ENCODE measurements around the gene CTSE.
"Not testable (repeated sequence)": the region's sequence is repeated elsewhere in the genome, so short reads cannot be mapped to it uniquely, and the experiment has no call there.

The CTSE gene

DNA sequence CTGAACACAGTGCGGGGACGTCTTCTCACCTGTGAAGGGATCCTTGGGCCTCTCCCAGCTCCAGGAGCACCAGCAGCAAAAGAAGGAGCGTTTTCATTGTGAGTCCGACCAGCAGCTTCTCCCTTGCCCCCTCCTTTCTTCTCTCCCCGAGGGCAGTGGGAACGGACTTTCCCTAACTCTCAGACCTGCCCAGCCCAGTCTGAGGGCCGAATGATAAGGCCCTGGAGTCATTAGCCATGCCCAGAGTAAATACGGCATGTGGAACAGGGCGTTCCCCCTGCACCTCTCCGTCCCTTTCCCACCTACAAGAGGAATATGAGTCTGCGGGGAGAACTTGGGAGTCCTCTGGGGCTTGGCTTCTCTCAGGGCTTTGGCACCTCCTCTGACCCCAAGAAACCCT, at the start of gene CTSE:
TSS of gene CTSE (minus strand) at position 201 of the 400 bp plus-strand sequence. CDS start at position 97, 104 bp downstream.
- DNase-seq (ENCODE audit: low read depth in 2 of 2), result no peak

- DNase-seq (ENCODE audit: low read depth in 2 of 2), result no peak
Measured at GRCh38 chr1:206070627-206071304, 47.1 kb upstream of the CTSE start.

DNA sequence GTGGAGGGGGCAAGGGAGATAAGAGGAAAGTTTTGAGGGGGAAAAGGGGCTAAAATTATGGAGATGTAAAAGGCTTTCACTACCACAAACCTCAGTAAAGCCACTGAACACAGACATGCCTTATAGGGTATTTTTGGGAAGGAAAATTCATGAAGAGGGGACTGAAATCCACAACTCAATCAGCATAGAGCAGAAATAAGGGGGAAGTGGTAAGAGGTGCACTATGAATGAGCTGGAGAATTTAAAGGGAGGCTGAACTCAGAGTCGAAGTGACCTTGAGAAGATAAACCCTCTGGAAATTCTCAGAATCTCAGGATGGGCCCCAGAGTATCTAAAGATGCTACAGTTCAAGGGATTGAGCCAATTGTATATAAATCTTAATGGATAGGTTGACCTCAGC, 44.6 kb upstream of the CTSE start:
- DNase-seq (ENCODE audit: low read depth in 2 of 2), result no peak

GRCh38 chr1:206067486-206068227, 44.0 kb upstream of the CTSE start:
- DNase-seq (ENCODE audit: low read depth in 2 of 2), result no peak

GRCh38 chr1:206066479-206067171, 42.9 kb upstream of the CTSE start:
- DNase-seq (ENCODE audit: low read depth in 2 of 2), result no peak

GRCh38 chr1:206065547-206066145, 42.0 kb upstream of the CTSE start:
- no peak for DNase-seq (ENCODE audit: low read depth in 2 of 2)

GRCh38 chr1:206064501-206064900, 40.8 kb upstream of the CTSE start:
- DNase-seq (ENCODE audit: low read depth in 2 of 2), result not testable (repeated sequence)

GRCh38 chr1:206064001-206064400, 40.3 kb upstream of the CTSE start:
- not testable (repeated sequence) for DNase-seq (ENCODE audit: low read depth in 2 of 2)

GRCh38 chr1:206062464-206062863, 38.8 kb upstream of the CTSE start:
- DNase-seq (ENCODE audit: low read depth in 2 of 2), result no peak

DNA sequence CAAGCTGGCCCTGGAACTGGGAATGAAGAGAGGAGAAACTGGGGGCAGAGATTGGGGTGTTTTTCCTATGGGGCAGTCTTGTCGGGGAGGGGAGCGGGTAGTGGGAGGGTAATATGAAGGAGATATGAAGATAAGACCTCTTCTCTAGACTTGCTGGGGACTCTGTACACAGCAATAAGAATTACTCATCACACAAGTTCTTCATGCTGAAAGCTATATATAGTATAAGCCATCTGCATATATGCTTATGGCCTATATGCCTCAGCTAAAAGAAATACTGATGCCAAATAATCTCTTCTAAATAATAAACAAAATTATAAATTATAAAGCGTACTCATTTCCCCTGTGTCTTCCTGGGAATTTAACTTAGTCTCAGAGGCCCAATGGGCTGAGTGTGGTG, 37.1 kb upstream of the CTSE start:
- no peak for DNase-seq (ENCODE audit: low read depth in 2 of 2)

GRCh38 chr1:206059355-206059915, 35.7 kb upstream of the CTSE start:
- no peak for DNase-seq (ENCODE audit: low read depth in 2 of 2)

GRCh38 chr1:206058927-206059292, 35.2 kb upstream of the CTSE start:
- no peak for DNase-seq (ENCODE audit: low read depth in 2 of 2)

GRCh38 chr1:206058289-206058926, 34.7 kb upstream of the CTSE start:
- not testable (repeated sequence) for DNase-seq (ENCODE audit: low read depth in 2 of 2)

GRCh38 chr1:206055639-206056323, 32.1 kb upstream of the CTSE start:
- not testable (repeated sequence) for DNase-seq (ENCODE audit: low read depth in 2 of 2)

GRCh38 chr1:206055069-206055625, 31.5 kb upstream of the CTSE start:
- DNase-seq (ENCODE audit: low read depth in 2 of 2), result not testable (repeated sequence)

GRCh38 chr1:206053616-206054015, 29.9 kb upstream of the CTSE start:
- not testable (repeated sequence) for DNase-seq (ENCODE audit: low read depth in 2 of 2)

DNA sequence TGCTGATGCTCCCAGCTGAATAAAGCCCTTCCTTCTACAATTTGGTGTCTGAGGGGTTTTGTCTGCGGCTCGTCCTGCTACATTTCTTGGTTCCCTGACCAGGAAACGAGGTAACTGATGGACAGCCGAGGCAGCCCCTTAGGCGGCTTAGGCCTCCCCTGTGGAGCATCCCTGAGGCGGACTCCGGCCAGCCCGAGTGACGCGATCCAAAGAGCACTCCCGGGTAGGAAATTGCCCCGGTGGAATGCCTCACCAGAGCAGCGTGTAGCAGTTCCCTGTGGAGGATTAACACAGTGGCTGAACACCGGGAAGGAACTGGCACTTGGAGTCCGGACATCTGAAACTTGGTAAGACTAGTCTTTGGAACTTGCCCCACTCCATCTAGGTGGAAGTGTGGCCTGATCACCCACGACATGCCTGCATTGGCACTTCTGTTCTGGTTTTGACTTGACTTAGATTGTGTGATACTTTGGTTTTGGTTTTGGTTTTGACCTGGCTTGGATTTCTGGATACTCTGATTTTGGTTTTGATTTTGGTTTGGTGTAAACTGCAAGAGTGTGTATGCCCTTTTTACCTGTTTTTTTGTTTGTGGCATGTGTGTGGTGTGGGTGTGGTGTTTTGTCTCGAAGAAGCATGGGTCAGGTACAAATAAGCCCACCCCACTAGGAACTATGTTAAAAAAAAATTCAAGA, 29.4 kb upstream of the CTSE start, which contains the start of gene RHEX:
TSS of gene RHEX (plus strand) at position 255 of the 692 bp plus-strand sequence. CDS start 44,656 bp downstream, outside the sequence.
- not testable (repeated sequence) for DNase-seq (ENCODE audit: low read depth in 2 of 2)

DNA sequence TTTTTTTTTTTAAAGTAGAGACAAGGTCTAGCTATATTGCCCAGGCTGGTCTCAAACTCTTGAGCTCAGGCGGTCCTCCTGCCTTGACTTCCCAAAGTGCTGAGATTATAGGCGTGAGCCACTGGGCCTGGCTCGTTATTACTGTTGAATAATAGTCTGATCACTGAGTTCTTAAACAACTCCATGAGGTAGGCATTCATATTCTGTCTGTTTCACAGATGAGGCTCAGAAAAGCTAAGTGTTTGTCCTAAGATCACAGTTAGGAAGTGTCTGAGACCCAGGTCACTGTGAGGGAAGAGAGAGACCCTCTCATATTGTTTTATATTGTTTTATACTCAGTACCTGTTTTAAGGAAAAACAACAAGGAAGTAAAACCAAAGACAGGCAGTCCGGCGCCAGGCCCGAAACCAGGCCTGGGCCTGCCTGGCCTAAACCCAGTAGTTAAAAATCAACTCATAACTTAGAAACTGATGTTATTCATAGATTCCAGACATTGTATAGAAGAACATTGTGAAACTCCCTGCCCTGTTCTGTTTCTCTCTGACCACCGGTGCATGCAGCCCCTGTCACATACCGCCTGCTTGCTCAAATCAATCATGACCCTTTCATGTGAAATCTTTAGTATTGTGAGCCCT, 28.7 kb upstream of the CTSE start:
- not testable (repeated sequence) for DNase-seq (ENCODE audit: low read depth in 2 of 2)

DNA sequence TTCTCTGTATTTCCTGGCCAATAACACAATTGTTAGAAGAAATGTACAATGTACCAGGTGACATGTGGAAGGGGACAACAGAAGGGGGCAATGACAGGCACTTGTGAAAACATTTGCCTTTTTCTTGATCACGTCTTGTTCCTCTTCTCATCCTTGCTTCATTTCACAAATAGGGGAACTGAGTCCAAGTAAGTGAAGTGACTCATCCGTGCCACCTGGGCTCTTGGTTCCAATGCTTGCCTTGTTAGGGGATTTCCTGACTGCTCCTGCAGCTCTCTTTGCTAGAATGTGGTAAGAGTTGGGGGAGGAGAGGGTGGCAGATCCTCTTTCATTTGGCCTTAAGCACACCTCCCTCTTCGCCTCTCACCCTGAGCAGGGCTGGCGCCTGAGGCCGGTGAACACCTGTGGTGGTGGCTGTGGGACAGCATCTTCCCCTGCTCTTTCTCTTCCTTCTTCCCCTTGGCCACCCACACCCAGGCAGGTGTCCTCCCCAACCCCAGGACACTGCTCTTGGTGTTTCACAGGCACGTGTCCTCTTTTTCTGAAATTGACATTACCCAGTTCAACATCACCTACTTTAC, 27.1 kb upstream of the CTSE start:
- peak; percentile 33 to 36 for DNase-seq (ENCODE audit: low read depth in 2 of 2)
